Smooth muscle cell (in vitro differentiated cells): Measurements from ENCODE around the gene GNA12. TPM values are rescaled to one million over a fixed set of nuclear protein-coding genes. Genes with fewer than 3 reads are reported as not detected.

ENCODE experiments used
- DNase-seq: peaks from one replicate; lab custom pipeline; 2025; ENCODE audit not compliant: unreplicated experiment; lab: John Stamatoyannopoulos, UW
- H2AFZ ChIP-seq: fragments of 200-600 bp; sonication (generic); 2 replicates; pipeline ENCODE4 v1.6.0; 2016; ENCODE audit warnings: antibody characterized with exemption, low read depth, mild to moderate bottlenecking
- H3F3A ChIP-seq: fragments of 200-600 bp; sonication (generic); 2 replicates; pipeline ENCODE4 v1.6.0; 2017; ENCODE audit warnings: antibody characterized with exemption, low read depth
- H3K27ac ChIP-seq: fragments of 200-600 bp; sonication (generic); 2 replicates; pipeline ENCODE4 v1.5.1; 2016; ENCODE audit warnings: low read depth, mild to moderate bottlenecking
- H3K27me3 ChIP-seq: fragments of 200-600 bp; sonication (generic); 2 replicates; pipeline ENCODE4 v1.6.1; 2016; ENCODE audit warnings: low read depth, mild to moderate bottlenecking
- H3K36me3 ChIP-seq: fragments of 200-600 bp; sonication (generic); 2 replicates; pipeline ENCODE4 v1.5.1; 2016; ENCODE audit warnings: low read depth
- H3K4me1 ChIP-seq: fragments of 200-600 bp; sonication (generic); 2 replicates; pipeline ENCODE4 v1.5.1; 2016; ENCODE audit warnings: low read depth
- H3K4me2 ChIP-seq: fragments of 200-600 bp; sonication (generic); 2 replicates; pipeline ENCODE4 v1.6.0; 2016; ENCODE audit warnings: mild to moderate bottlenecking
- H3K4me3 ChIP-seq: fragments of 200-600 bp; sonication (generic); 2 replicates; pipeline ENCODE4 v1.5.1; 2016; ENCODE audit warnings: mild to moderate bottlenecking
- H3K79me2 ChIP-seq: fragments of 200-600 bp; sonication (generic); 2 replicates; pipeline ENCODE4 v1.6.0; 2016; ENCODE audit warnings: low read depth, mild to moderate bottlenecking
- H3K9ac ChIP-seq: fragments of 200-600 bp; sonication (generic); 2 replicates; pipeline ENCODE4 v1.6.0; 2016; ENCODE audit warnings: low read depth
- H3K9me3 ChIP-seq: fragments of 200-600 bp; sonication (generic); replicated peaks from 2 replicates; pipeline ENCODE4 v1.5.1; 2016; ENCODE audit warnings: low read depth
- H4K20me1 ChIP-seq: fragments of 200-600 bp; sonication (generic); 2 replicates; pipeline ENCODE4 v1.6.0; 2016; ENCODE audit warnings: low read depth
- CTCF ChIP-seq: fragments of 200-600 bp; sonication (generic); IDR thresholded peaks from 2 replicates; pipeline ENCODE4 v1.5.1; 2017; ENCODE audit warnings: borderline replicate concordance, mild to moderate bottlenecking, antibody characterized with exemption; ENCODE audit not compliant: insufficient read depth, poor library complexity, severe bottlenecking
- WGBS: methylation state at CpG from one replicate; pipeline ENCODE4 v1.1.7; 2016; ENCODE audit warnings: low lambda C conversion rate; 5-methylcytosine and 5-hydroxymethylcytosine counted together
- polyA plus RNA-seq: library from polyadenylated mRNA; unstranded; fragments of >200 nt; fragmentation: Nextera tagmentation; extraction: Ambion mirVana; gene quantifications from 2 replicates; pipeline ENCODE4 v1.2.1, GENCODE V29; 2016
- total RNA-seq: library from RNA; depleted of rRNA; stranded (reverse); fragments of >200 nt; gene quantifications from 2 replicates; pipeline ENCODE4 v1.2.3, GENCODE V29; 2014

Gene GNA12
- total and polyA plus RNA-seq, 2 experiments from 2014 or later = 20.3 to 34.7 TPM

- Histone ChIP-seq H3K79me2 (no peaks in the 10 kb centered on the region), H4K20me1 (no peaks in the 10 kb centered on the region), H3F3A (no peaks in the 10 kb centered on the region), H3K9ac (peak overlapping the region; percentile 8), H3K27ac (no peak overlapping the region), H3K27me3 (peaks cover 20% of the 10 kb centered on the region), H2AFZ (no peak overlapping the region), H3K4me1 (no peaks in the 10 kb centered on the region), H3K4me3 (peak overlapping the region; percentile 51), H3K4me2 (peak overlapping the region; percentile 88), H3K9me3 (no peaks in the 10 kb centered on the region), H3K36me3 (no peaks in the 10 kb centered on the region)
- DNase-seq = no peak
- 42% methylated on average over 17 of the region's 17 CpGs for WGBS
- no peak for TF ChIP-seq CTCF
Measured at GRCh38 chr7:2687338-2687869, 156.7 kb downstream of the GNA12 start.

- DNase-seq = no peak
- H3K4me1 ChIP-seq = no peaks in the 10 kb centered on the region
- H3K9ac ChIP-seq = no peak overlapping the region
- H4K20me1 ChIP-seq = no peaks in the 10 kb centered on the region
- H3K27ac ChIP-seq = no peak overlapping the region
- no peaks in the 10 kb centered on the region for H3K9me3 ChIP-seq
- TF ChIP-seq CTCF = no peak
- H3K27me3 ChIP-seq = peaks cover 20% of the 10 kb centered on the region
- WGBS = 93% methylated on average over 14 of the region's 14 CpGs
- H3K4me2 ChIP-seq = no peak overlapping the region
- H3K4me3 ChIP-seq = no peak overlapping the region
- H2AFZ ChIP-seq = no peak overlapping the region
- H3F3A ChIP-seq = no peaks in the 10 kb centered on the region
- H3K36me3 ChIP-seq = no peaks in the 10 kb centered on the region
- no peaks in the 10 kb centered on the region for H3K79me2 ChIP-seq
Measured at GRCh38 chr7:2686101-2686500, 158.0 kb downstream of the GNA12 start.

- Histone ChIP-seq H3K79me2 (no peaks in the 10 kb centered on the region), H3F3A (no peaks in the 10 kb centered on the region), H3K9ac (no peak overlapping the region), H2AFZ (no peak overlapping the region), H3K9me3 (no peaks in the 10 kb centered on the region), H3K4me1 (no peaks in the 10 kb centered on the region), H3K36me3 (no peaks in the 10 kb centered on the region), H3K27ac (no peak overlapping the region), H4K20me1 (no peaks in the 10 kb centered on the region), H3K27me3 (peaks cover 20% of the 10 kb centered on the region), H3K4me3 (no peak overlapping the region), H3K4me2 (no peak overlapping the region)
- no peak for TF ChIP-seq CTCF
- 96% methylated on average over 11 of the region's 11 CpGs for WGBS
- DNase-seq = no peak
Measured at GRCh38 chr7:2684501-2684900, 159.6 kb downstream of the GNA12 start.
